Measurements from ENCODE around the gene C6orf62. TPM values are rescaled to one million over a fixed set of nuclear protein-coding genes. Genes with fewer than 3 reads are reported as not detected.
A peak's percentile ranks its signal among the peaks of the same experiment; 100 is the strongest.

The C6orf62 gene
- total and polyA plus RNA-seq, 2 experiments from 2014 or later, result 27.2 to 64.1 TPM

- Histone ChIP-seq H3K27me3 (no peaks in the 10 kb centered on the region), H2AFZ (peak overlapping the region; percentile 35), H3K9me3 (ENCODE audit: low read depth) (no peaks in the 10 kb centered on the region), H3K27ac (peak overlapping the region; percentile 91), H3K4me3 (peak overlapping the region; percentile 21), H3K4me2 (peak overlapping the region; percentile 72), H3K4me1 (ENCODE audit: insufficient read depth) (peaks cover 6% of the 10 kb centered on the region), H3K36me3 (replicated peaks; ENCODE audit: insufficient read depth, low read depth) (no peaks in the 10 kb centered on the region), H3K9me2 (replicated peaks; ENCODE audit: insufficient read depth) (no peaks in the 10 kb centered on the region), H4K20me1 (ENCODE audit: insufficient read depth, poor library complexity, severe bottlenecking) (peaks cover 26% of the 10 kb centered on the region), H3K79me2 (peaks cover 38% of the 10 kb centered on the region)
- TF ChIP-seq EZH2 (IDR thresholded peaks at IDR 0.05; ENCODE audit: borderline replicate concordance) (no peak), EZH2phosphoT487 (IDR thresholded peaks at IDR 0.05; ENCODE audit: low read depth, severe bottlenecking, unreplicated experiment) (no peak), CTCF (IDR thresholded peaks at IDR 0.05; ENCODE audit: poor library complexity) (no peak)
- peak; percentile 91 for DNase-seq (ENCODE audit: low spot score)
- WGBS (ENCODE audit: low lambda C conversion rate, missing lambda C conversion rate), result 14% methylated on average over 26 of the region's 26 CpGs
These were observed 2.7 kb upstream of the C6orf62 start for GRCh38 chr6:24721461-24722215.

GRCh38 chr6:24720604-24721460, 1.9 kb upstream of the C6orf62 start:
- H3K27ac ChIP-seq, result peak overlapping the region; percentile 98
- no peaks in the 10 kb centered on the region for H3K27me3 ChIP-seq
- H3K4me1 ChIP-seq (ENCODE audit: insufficient read depth), result peaks cover 6% of the 10 kb centered on the region
- WGBS (ENCODE audit: low lambda C conversion rate, missing lambda C conversion rate), result 1% methylated on average over 60 of the region's 60 CpGs
- peak; percentile 100 for DNase-seq (ENCODE audit: low spot score)
- no peaks in the 10 kb centered on the region for H3K9me3 ChIP-seq (ENCODE audit: low read depth)
- H3K9me2 ChIP-seq (replicated peaks; ENCODE audit: insufficient read depth), result no peaks in the 10 kb centered on the region
- peak overlapping the region; percentile 19 for H2AFZ ChIP-seq
- peaks cover 47% of the 10 kb centered on the region for H3K79me2 ChIP-seq
- no peak for TF ChIP-seq EZH2 (IDR thresholded peaks at IDR 0.05; ENCODE audit: borderline replicate concordance)
- no peak for TF ChIP-seq EZH2phosphoT487 (IDR thresholded peaks at IDR 0.05; ENCODE audit: low read depth, severe bottlenecking, unreplicated experiment)
- TF ChIP-seq CTCF (IDR thresholded peaks at IDR 0.05; ENCODE audit: poor library complexity), result no peak
- no peaks in the 10 kb centered on the region for H3K36me3 ChIP-seq (replicated peaks; ENCODE audit: insufficient read depth, low read depth)
- peaks cover 34% of the 10 kb centered on the region for H4K20me1 ChIP-seq (ENCODE audit: insufficient read depth, poor library complexity, severe bottlenecking)
- peak overlapping the region; percentile 66 for H3K4me3 ChIP-seq
- peak overlapping the region; percentile 90 for H3K4me2 ChIP-seq

GRCh38 chr6:24720131-24720603, 1.2 kb upstream of the C6orf62 start:
- peak overlapping the region; percentile 98 for H3K27ac ChIP-seq
- peak overlapping the region; percentile 90 for H3K4me2 ChIP-seq
- H3K4me1 ChIP-seq (ENCODE audit: insufficient read depth), result peaks cover 6% of the 10 kb centered on the region
- WGBS (ENCODE audit: low lambda C conversion rate, missing lambda C conversion rate), result under 1% methylated on average over 18 of the region's 39 CpGs
- H3K4me3 ChIP-seq, result peak overlapping the region; percentile 66
- peak overlapping the region; percentile 19 for H2AFZ ChIP-seq
- H3K27me3 ChIP-seq, result no peaks in the 10 kb centered on the region
- H4K20me1 ChIP-seq (ENCODE audit: insufficient read depth, poor library complexity, severe bottlenecking), result peaks cover 41% of the 10 kb centered on the region
- peak; percentile 74 for DNase-seq (ENCODE audit: low spot score)
- no peaks in the 10 kb centered on the region for H3K9me2 ChIP-seq (replicated peaks; ENCODE audit: insufficient read depth)
- no peaks in the 10 kb centered on the region for H3K9me3 ChIP-seq (ENCODE audit: low read depth)
- H3K79me2 ChIP-seq, result peaks cover 53% of the 10 kb centered on the region
- H3K36me3 ChIP-seq (replicated peaks; ENCODE audit: insufficient read depth, low read depth), result no peaks in the 10 kb centered on the region
- peak; percentile 3 for TF ChIP-seq CTCF (IDR thresholded peaks at IDR 0.05; ENCODE audit: poor library complexity)
- no peak for TF ChIP-seq EZH2 (IDR thresholded peaks at IDR 0.05; ENCODE audit: borderline replicate concordance)
